Astrocyte (in vitro differentiated cells and primary cell): ENCODE data around the gene COL8A2. TPM values are rescaled to one million over a fixed set of nuclear protein-coding genes. Genes with fewer than 3 reads are reported as not detected.

Source experiments
- DNase-seq: peaks from one replicate; pipeline ENCODE4 v3.0.0-alpha.2; 2010; ENCODE audit warnings: low read depth
- FAIRE-seq: peaks from 2 replicates; lab custom pipeline; 2011; peaks lifted over from hg19 to GRCh38; lab: Jason Lieb, UNC
- H2AFZ ChIP-seq: 2 replicates; pipeline ENCODE4 v1.6.0; 2012; ENCODE audit warnings: low read depth, low read length, inconsistent platforms
- H3K27ac ChIP-seq: 2 replicates; pipeline ENCODE4 v1.5.1; 2011; ENCODE audit warnings: low read depth, low read length, inconsistent platforms
- H3K27me3 ChIP-seq: 2 replicates; pipeline ENCODE4 v1.6.0; 2011; ENCODE audit warnings: low read length, inconsistent platforms; ENCODE audit not compliant: insufficient read depth
- H3K36me3 ChIP-seq: 2 replicates; pipeline ENCODE4 v1.5.1; 2011; ENCODE audit warnings: low read length, inconsistent platforms; ENCODE audit not compliant: insufficient read depth
- H3K4me1 ChIP-seq: 2 replicates; pipeline ENCODE4 v1.5.1; 2011; ENCODE audit warnings: low read length, inconsistent platforms; ENCODE audit not compliant: insufficient read depth
- H3K4me2 ChIP-seq: 2 replicates; pipeline ENCODE4 v1.6.0; 2012; ENCODE audit warnings: low read length, inconsistent platforms
- H3K4me3 ChIP-seq: 2 replicates; pipeline ENCODE4 v1.5.1; 2011; ENCODE audit warnings: low read depth, mild to moderate bottlenecking, low read length, inconsistent platforms; ENCODE audit not compliant: insufficient read depth
- H3K79me2 ChIP-seq: 2 replicates; pipeline ENCODE4 v1.6.0; 2012; ENCODE audit warnings: mild to moderate bottlenecking, low read length, inconsistent platforms; ENCODE audit not compliant: insufficient read depth
- H3K9ac ChIP-seq: 2 replicates; pipeline ENCODE4 v1.6.0; 2012; ENCODE audit warnings: mild to moderate bottlenecking, low read length, inconsistent platforms
- H3K9me3 ChIP-seq: 2 replicates; pipeline ENCODE4 v1.5.1; 2012; ENCODE audit warnings: low read depth, mild to moderate bottlenecking, low read length, inconsistent platforms; ENCODE audit not compliant: insufficient read depth
- H4K20me1 ChIP-seq: 2 replicates; pipeline ENCODE4 v1.6.0; 2012; ENCODE audit warnings: low read length, inconsistent platforms; ENCODE audit not compliant: insufficient read depth
- H3K27ac Mint-ChIP-seq: one replicate; pipeline ENCODE4 v1.8.0; 2021; ENCODE audit warnings: mild to moderate bottlenecking, mixed read lengths; ENCODE audit not compliant: unreplicated experiment
- H3K27me3 Mint-ChIP-seq: one replicate; pipeline ENCODE4 v1.8.0; 2021; ENCODE audit warnings: low read depth, mixed read lengths; ENCODE audit not compliant: unreplicated experiment
- H3K36me3 Mint-ChIP-seq: one replicate; pipeline ENCODE4 v1.8.0; 2021; ENCODE audit warnings: low read depth, mixed read lengths; ENCODE audit not compliant: unreplicated experiment
- H3K4me1 Mint-ChIP-seq: one replicate; pipeline ENCODE4 v1.8.0; 2021; ENCODE audit warnings: low read depth, mixed read lengths; ENCODE audit not compliant: unreplicated experiment
- H3K4me3 Mint-ChIP-seq: one replicate; pipeline ENCODE4 v1.8.0; 2021; ENCODE audit warnings: mild to moderate bottlenecking, moderate library complexity, mixed read lengths; ENCODE audit not compliant: unreplicated experiment
- H3K9me3 Mint-ChIP-seq: one replicate; pipeline ENCODE4 v1.8.0; 2021; ENCODE audit warnings: mild to moderate bottlenecking, mixed read lengths; ENCODE audit not compliant: unreplicated experiment
- EZH2 ChIP-seq: IDR thresholded peaks from 2 replicates; pipeline ENCODE4 v1.6.1; 2012; ENCODE audit warnings: mild to moderate bottlenecking, low read length, inconsistent platforms; ENCODE audit not compliant: insufficient read depth
- total RNA-seq: library from RNA; stranded (reverse); gene quantifications from 2 replicates; pipeline ENCODE4 v1.2.1, GENCODE V29; 2021
- TF ChIP-seq, protein P1 (sequence below): IDR thresholded peaks from 2 replicates; pipeline ENCODE4 v1.5.1; 2011; ENCODE audit warnings: low read depth, mild to moderate bottlenecking, inconsistent platforms, low read length, moderate library complexity; ENCODE audit not compliant: insufficient read depth

COL8A2 gene
- total RNA-seq, 1 donor from 2014 or later, result 3.4 TPM

DNA sequence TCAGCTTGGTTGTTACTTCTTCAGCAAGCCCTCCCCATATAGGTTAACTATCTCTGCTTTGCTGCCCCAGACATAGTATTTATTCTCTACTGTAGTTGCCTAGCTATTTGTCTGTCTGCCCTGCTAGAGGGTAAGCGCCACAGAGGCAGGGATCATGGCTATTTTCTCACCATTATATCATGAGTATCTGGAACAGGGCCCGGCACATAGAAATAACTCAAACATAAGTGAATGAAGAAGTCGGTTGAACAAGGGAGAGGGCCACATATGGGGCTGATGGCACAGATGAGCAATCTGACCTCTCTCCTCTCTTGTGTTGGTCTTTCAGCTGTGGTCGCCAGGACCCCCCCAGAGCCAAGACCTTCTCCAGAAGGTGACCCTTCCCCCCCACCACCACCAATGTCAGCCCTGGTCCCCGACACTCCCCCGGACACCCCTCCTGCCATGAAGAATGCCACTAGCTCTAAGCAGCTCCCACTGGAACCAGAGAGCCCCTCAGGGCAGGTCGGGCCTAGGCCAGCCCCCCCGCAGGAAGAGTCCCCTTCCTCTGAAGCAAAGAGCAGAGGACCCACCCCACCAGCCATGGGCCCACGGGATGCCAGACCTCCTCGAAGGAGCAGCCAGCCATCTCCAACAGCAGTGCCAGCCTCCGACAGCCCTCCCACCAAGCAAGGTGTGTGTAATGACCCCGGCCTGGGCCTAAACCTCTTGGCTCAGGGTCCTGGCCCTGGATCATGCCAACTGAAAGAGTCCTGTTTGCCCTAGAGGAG lies 45.8 kb upstream of the COL8A2 start:
- Histone ChIP-seq H3K9me3 (no peaks in the 10 kb centered on the region), H3K9ac (peak overlapping the region; percentile 36), H3K4me3 (no peak overlapping the region), H2AFZ (no peak overlapping the region), H3K27ac (peak overlapping the region; percentile 41), H3K27me3 (no peaks in the 10 kb centered on the region), H3K36me3 (peaks cover 52% of the 10 kb centered on the region), H3K4me2 (no peak overlapping the region), H3K4me1 (peaks cover 52% of the 10 kb centered on the region), H3K79me2 (peaks cover 96% of the 10 kb centered on the region), H4K20me1 (peaks cover 96% of the 10 kb centered on the region)
- H3K27me3 Mint-ChIP-seq, result no peaks in the 10 kb centered on the region
- TF ChIP-seq, protein P1, sequence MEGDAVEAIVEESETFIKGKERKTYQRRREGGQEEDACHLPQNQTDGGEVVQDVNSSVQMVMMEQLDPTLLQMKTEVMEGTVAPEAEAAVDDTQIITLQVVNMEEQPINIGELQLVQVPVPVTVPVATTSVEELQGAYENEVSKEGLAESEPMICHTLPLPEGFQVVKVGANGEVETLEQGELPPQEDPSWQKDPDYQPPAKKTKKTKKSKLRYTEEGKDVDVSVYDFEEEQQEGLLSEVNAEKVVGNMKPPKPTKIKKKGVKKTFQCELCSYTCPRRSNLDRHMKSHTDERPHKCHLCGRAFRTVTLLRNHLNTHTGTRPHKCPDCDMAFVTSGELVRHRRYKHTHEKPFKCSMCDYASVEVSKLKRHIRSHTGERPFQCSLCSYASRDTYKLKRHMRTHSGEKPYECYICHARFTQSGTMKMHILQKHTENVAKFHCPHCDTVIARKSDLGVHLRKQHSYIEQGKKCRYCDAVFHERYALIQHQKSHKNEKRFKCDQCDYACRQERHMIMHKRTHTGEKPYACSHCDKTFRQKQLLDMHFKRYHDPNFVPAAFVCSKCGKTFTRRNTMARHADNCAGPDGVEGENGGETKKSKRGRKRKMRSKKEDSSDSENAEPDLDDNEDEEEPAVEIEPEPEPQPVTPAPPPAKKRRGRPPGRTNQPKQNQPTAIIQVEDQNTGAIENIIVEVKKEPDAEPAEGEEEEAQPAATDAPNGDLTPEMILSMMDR, result no peak
- TF ChIP-seq EZH2, result no peak
- no peaks in the 10 kb centered on the region for H3K9me3 Mint-ChIP-seq
- peaks cover 33% of the 10 kb centered on the region for H3K36me3 Mint-ChIP-seq
- FAIRE-seq (no peak), DNase-seq (no peak)
- H3K4me1 Mint-ChIP-seq, result peaks cover 41% of the 10 kb centered on the region
- H3K27ac Mint-ChIP-seq, result peak overlapping the region; percentile 59
- H3K4me3 Mint-ChIP-seq, result no peak overlapping the region

DNA sequence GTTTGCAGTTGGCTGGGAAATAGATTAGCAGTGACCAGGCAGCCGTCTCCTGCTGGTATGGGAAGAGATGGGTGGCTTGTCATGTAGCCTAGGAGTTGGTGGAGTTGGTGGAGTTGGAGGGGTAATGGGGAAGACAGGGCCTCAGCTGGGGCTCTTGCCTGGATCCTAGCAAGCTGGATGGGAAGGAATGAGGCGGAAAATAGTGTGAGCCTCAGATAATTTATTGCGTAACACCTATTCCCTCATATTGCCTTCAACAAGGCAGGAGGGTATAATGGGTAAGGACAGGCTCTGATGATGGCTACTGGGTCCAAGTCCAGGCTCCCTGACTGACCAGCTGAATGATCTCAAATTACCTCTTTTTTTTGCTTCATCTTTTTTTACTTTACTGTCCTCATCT lies 43.5 kb upstream of the COL8A2 start:
- H3K4me1 ChIP-seq, result peaks cover 33% of the 10 kb centered on the region
- Mint-ChIP-seq H3K27me3 (no peaks in the 10 kb centered on the region), H3K4me1 (peaks cover 40% of the 10 kb centered on the region), H3K9me3 (no peaks in the 10 kb centered on the region), H3K36me3 (peaks cover 29% of the 10 kb centered on the region), H3K4me3 (peak overlapping the region; percentile 40), H3K27ac (peak overlapping the region; percentile 79)
- peaks cover 97% of the 10 kb centered on the region for H4K20me1 ChIP-seq
- H3K9me3 ChIP-seq, result no peaks in the 10 kb centered on the region
- TF ChIP-seq, protein P1, result no peak
- TF ChIP-seq EZH2, result no peak
- H2AFZ ChIP-seq, result no peak overlapping the region
- peaks cover 39% of the 10 kb centered on the region for H3K36me3 ChIP-seq
- peak overlapping the region; percentile 5 for H3K27ac ChIP-seq
- H3K79me2 ChIP-seq, result peaks cover 97% of the 10 kb centered on the region
- H3K9ac ChIP-seq, result no peak overlapping the region
- H3K27me3 ChIP-seq, result no peaks in the 10 kb centered on the region
- no peak for FAIRE-seq
- no peak for DNase-seq
- H3K4me2 ChIP-seq, result no peak overlapping the region
- H3K4me3 ChIP-seq, result no peak overlapping the region
